IPS-NIHi11 (cell line): ENCODE data around the gene POLE3.
"Not testable (repeated sequence)": the region's sequence is repeated elsewhere in the genome, so short reads cannot be mapped to it uniquely, and the experiment has no call there.

ENCODE experiments used
- DNase-seq: peaks from one replicate; pipeline ENCODE4 v3.0.0; 2012; ENCODE audit warnings: mixed read lengths, low spot score

The POLE3 gene

DNA sequence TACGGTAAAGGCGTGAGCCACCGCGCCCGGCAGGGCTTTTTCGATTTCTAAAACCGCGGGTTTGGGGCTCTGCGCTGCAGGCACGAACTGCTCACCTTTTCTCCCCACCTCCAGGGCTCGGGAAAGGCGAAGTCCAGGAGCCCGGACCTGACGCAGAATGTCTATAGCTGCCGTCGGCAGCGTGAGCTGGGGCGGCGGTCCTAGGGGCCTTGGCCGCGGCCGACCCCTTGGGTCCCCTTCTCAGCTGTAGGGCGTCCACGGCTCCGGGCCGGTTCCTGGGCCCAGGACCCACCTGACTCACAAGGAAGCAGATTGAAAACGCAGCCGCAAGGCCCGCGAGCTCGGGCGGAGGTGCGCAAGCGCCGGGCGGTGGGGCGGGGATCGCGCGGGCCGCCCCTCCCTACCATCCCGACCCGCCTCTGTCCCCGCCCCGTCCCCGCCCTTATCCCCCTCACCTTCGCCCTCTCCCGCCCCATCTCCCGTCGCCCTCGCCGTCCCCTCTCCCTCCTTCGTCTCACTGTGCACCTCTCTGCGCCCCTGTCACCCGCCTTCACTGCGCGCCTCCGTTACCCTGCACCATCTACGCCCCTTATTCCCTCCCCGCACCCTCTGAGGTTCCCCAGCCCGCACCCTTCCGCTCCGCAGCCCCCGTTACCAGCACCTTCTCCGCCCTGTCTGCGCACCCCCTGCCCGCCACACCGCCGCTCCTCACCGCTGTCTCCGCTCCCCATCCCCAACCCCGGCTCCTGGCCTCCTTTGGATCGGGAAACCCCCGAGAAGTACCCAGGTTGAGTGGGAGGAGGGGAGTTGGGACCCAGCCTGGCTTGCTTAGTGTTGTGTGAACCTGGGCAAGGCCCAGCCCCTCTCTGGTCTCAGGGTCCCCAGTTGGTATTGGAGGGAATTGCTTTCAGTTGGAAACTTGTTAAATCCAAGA lies 33.6 kb downstream of the POLE3 start, which contains the start of gene HDHD3:
Gene HDHD3 (minus strand): TSS at position 353 of the 934 bp plus-strand sequence. CDS start 2,632 bp downstream, outside the sequence.
- DNase-seq: peak; percentile 96

DNA sequence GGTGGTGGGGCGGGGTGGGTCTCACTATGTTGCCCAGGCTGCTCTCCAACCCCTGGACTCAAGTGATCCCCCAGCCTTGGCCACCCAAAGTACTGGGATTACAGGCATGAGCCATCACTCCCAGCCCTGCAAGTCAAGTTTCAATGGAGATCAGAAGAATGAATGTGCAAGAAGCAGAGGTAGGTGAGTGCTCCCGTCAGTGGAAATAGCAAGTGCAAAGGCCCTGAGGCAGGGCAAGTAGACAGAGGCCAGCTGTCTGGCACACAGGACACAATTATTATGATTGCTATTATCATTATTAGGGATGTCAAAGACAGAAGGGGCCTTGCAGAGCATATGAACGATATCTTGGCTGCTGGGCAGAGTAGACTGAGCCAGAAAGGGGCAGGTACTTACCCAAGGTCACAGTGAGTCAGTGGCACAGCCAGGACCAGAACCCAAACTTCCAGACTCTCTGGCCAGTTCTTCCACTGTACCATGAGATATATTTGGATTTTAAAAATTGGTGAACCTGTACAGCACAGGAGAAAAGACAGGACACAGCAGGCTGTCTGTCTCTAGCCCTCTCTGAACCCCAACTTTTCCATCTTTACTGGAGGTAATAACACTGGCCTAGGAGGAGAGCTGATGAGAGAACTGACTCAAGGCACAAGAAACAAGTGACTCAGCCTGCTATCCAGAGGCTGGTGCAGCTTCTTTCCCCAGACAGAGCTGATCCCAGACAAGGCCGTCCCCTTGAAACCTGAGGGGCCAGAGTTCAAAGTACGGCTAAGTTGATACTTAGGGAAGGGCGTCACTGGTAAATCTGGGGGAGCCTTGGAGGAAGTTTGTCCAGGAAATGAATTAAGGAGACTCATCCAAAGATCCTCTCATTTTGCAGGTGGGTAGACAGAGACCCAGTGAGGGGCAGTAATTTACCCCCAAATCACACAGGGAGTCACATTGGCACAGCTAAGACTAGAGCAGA lies 35.1 kb downstream of the POLE3 start:
- no peak for DNase-seq

DNA sequence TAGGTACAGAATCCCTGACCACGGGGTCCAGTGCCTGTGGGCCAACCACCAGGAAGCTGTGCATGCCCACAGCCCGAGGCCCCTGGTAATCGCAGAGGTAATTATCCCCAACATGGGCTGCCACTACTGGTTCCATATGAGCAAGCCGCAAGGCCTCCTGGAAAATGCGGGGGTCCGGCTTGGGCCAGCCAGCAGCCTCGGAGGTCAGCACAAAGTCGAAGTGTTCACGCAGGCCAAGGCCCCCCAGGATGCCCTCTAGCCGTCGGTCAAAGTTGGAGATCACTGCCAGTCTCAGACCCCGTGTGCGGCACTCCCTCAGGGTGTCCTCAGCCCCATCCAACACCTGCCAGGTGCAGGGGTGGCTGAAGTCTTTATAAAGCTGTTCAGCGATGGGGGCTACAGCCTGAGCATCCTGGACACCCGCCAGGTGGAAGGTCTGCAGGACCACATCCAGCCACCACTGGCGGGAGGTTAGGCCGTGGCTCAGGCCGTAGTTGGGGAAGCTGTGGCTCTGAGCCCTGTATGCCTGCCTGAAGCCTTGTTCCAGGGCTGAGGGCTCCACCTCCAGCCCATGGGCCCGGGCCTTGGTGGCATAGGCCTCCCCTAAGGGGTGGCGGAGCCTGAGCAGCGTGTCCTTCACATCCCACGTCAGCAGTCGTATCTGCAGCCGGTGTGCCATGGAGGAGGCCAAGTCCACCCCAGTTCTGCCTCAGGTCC lies 36.6 kb downstream of the POLE3 start:
- no peak for DNase-seq

DNA sequence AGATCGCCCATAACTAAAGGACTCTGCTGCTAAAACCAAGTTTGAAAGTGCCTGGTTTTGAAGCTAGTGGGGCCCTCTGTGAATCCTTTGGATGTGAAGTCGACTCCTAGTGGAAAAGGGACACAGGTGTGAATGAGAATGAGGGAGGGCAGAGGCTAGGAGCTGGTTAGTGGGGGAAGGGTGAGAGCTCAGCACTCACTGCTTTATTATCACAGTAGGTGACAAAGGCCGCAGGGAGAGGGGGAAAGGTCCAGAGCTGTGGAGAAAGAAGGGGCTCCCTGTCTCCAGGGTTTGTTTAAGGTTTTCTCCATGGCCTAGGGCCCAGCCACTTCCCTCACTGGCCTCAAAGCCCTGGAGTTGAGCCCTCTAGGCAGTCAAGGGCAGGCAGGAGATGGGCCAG lies 37.2 kb downstream of the POLE3 start:
- no peak for DNase-seq

DNA sequence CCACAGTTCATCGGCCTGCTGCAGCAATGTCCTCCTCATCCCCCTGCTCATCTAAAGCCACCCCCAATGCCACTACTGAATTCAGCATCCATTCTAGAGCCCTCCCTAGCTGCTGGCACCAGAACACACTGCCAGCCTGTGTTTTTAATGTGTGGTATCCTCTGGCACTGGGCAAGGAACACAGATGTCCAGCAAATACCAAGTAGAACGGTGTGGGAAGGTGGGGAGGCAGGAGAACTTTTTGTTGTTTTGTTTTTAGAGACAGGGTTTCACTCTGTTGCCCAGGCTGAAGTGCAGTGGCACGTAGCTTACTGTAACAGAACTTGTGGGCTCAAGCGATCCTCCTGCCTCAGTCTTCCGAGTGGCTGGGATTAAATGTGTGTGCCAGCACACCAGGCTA lies 38.4 kb downstream of the POLE3 start:
- DNase-seq: no peak

DNA sequence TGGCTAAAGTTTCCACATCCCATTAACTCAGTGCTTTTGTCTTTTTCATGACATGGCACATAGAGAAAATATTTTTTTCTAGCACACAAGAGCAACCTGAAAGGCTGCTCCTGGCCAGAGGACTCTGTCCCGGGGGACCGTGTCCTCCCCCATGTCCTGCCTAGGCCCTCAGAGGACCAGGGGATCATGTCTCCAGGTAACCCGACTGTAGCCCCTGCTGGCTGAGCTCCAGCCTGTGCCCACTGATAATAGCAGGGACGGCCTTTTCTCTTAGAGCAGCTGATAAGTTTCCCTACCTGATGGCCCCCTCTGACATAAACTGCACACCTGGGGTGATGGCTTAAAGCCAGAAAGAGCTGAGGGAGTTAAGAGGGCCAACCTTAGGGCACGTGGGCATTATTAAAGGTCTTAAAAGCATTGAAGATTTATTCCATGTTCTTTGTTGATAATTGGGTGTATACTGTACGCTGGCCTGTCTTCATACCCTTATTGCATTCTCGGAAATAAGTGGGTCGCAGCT lies 39.6 kb downstream of the POLE3 start:
- no peak for DNase-seq

DNA sequence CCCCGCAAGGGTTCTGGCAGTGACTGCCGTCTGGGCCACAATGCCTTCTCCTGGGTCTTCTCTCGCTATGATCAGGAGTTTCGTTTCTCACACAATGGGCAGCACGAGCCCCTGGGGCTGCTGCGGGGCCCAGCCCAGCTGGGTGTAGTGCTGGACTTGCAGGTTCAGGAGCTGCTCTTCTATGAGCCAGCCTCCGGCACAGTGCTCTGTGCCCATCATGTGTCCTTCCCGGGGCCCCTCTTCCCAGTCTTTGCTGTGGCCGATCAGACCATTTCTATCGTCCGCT lies 40.7 kb downstream of the POLE3 start:
- DNase-seq: no peak

DNA sequence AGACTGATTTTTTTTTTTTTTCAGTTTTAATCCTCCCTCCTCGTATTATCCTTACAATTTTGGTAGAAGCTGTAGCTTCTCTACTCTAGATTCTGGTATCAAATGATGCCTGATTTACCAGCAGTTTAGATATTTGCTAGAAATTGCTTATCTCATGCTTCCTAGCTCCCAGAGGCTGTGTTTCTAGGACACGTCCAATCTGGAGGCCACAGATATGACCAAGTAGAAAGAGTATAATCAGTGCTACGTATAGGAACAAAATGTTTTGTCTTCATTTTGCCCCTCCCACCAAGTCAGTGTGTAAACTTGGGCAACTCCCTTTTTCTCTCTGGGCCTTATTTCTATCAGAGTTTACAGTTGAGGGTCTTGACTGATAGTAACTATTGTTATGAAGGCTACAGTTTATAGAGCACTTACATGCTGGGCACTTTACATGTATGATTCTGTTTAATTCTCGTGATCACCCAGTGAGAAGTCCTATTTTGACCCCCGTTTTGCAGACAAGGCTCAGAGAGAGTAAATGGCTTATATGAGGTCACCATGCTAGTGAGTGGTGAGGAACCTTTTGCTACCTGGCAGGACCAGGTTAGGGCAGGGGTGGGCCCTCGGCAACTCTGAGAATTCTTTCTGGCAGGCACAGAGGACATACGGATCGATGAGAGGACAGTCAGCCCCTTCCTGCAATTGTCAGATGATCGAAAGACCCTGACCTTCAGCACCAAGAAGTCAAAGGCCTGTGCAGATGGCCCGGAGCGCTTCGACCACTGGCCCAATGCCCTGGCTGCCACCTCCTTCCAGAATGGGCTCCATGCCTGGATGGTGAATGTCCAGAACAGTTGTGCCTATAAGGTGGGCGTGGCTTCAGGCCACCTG lies 41.3 kb downstream of the POLE3 start:
- DNase-seq: no peak

DNA sequence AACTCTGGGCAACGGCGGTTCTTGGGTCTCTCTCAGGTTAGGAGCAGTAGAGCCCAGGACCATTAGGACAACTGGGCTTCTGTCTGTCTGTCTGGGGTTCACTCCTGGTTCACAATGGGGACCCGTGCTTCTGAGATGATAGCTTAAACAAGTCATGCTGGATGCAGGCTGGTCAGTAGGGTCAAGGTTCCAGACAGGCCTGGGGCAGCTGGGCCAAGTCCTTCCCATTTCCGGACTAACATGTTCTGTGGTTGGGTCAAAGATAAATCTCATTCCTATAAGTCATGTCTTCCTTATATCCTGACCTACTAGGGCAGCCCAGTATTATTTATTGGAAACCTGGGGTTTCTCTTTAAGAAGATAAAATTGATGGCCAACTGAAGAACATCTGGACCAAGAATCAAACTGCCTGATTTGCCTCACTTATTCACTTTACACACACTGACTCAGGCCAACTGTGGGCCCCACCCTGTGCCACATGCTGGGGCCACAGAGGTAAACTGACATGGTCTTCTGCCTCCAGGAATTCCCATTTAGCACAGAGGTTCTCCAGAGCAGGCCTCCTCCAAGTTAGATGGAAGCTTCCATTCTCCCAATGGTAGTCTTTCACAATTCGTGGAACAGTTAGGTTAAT lies 42.0 kb downstream of the POLE3 start:
- DNase-seq: no peak

DNA sequence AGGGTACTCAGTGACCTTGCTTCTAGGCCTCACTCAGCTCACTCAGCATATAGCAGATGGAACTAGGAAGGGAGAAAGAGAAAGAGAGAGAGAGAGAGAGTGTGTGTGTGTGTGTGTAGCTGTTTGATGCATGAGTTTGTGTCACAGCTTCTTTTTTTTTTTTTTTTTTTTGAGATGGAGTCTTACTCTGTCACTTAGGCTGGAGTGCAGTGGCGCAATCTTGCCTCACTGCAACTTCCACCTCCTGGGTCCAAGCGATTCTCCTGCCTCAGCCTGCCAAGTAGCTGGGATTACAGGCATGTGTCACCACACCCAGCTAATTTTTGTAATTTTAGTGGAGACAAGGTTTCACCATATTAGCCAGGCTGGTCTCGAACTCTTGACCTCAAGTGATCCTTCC lies 44.8 kb downstream of the POLE3 start:
- not testable (repeated sequence) for DNase-seq

DNA sequence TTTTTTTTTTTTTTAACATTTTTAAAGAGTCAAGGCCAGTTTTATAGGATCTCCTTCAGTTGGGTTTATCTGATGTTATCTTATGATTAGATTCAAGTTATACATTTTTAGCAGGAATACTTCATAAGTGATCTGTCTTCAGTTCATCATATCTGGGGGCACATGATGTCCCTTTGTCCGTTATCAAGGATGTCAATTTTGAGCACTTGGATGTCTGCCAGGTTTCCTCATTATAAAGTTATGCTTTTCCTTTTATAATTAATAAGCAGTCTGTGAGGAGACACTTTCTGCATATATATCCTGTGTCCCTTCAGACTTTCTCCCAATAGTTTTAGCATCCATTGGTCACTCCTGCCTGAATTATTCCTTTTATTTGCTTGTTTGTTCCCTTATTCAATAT lies 45.5 kb downstream of the POLE3 start:
- DNase-seq: no peak

DNA sequence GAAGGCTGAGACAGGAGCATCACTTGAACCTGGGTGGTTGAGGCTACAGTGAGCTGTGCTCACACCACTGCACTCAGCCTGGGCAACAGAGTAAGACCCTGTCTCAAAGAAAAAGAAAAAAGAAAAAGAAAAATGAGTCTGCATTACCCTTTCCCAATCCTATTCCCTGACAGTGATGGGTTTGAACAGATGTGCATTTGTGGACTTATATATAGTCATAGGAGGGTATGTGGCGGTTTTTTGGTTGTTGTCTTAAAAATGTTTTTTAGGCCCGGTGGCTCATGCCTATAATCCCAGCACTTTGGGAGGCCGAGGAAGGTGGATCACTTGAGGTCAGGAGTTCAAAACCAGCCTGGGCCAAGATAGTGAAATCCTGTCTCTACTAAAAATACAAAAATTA lies 47.1 kb downstream of the POLE3 start:
- no peak for DNase-seq

DNA sequence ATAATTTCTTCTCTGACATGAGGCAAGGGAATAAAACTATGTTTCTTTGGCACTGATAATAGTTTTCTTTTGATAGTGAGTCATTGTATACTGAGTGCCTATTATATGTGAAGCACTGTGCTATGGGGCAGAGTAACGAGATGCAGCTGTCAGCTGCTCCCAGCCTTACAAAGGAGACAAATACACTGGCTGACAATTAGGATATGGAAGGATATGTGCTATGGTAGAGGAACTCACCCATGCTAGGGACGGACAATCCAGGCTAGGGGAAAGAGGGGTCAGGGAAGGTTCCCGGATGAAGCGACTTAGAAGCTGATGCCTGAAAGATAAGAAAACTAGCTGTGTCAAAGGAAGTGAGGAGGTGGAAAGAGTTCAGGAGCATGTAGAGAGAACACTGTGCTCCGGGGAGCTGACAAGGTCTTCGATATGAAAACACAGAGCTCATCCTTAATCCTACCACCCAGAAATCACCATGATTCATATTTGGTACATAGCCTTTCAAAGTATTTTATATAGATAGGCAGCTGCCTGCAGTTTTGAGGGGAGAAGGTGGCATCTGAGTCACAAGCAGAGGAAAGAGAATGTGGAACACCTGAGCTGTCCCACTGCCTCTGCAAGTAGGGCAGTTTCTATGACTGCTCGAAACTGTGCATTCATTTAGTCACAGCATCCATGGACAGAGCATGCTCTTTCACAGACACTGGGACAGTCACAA lies 49.0 kb downstream of the POLE3 start:
- no peak for DNase-seq

DNA sequence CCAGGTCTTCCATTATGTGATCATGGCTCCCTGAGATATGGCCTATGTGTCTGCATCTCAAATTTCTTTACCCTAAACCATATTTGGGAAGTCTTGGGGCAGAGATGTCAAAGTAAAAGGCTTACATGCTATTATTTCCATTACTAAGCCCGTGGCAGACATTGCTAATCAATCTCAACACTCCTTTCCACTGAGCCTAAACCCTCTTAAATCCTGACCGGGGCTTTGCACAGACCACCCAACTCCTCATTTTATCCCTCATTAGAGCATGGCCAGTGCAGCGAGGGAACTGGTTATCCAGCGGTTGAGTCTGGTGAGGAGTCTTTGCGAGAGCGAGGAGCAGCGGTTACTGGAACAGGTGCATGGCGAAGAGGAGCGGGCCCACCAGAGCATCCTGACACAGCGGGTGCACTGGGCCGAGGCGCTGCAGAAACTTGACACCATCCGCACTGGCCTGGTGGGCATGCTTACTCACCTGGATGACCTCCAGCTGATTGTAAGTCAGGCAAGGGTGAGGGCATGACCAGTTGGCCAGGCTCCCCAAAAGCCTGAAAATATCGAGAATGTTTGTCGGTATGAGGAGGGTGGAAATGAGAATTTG lies 50.1 kb downstream of the POLE3 start:
- DNase-seq: no peak

DNA sequence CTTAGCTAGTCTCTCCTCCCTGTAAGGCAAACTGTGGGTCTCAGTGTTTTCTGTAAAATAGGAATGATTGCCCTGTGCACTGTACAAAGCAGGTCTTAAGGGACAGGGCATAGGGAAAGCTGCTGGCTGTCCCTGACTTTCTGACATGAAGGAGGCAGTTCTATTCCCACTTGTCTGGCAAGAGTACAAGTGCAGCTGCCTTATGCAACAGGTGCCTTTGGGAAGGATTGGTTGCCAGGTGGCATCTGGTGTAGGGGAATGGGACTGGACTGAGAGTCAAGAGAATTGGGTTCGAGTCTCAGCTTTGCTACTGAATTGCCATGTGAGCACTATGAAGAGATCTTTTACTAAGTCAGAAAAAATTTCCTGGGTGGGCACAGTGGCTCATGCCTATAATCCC lies 51.1 kb downstream of the POLE3 start:
- no peak for DNase-seq
